GM19438 (cell line): ENCODE results near the gene ZNF584.
A peak's percentile ranks its signal among the peaks of the same experiment; 100 is the strongest.
"Not testable (repeated sequence)": the region's sequence is repeated elsewhere in the genome, so short reads cannot be mapped to it uniquely, and the experiment has no call there.

Experiments used
- ATAC-seq: cut with Tn5 transposase; IDR thresholded peaks from one replicate; pipeline ENCODE4 v1.9.1; 2021; ENCODE audit warnings: low read depth; ENCODE audit not compliant: unreplicated experiment

The ZNF584 gene

GRCh38 chr19:58400916-58401839 is 7.3 kb upstream of the ZNF584 start:
- peak; percentile 98 for ATAC-seq

GRCh38 chr19:58401840-58402421 is 6.5 kb upstream of the ZNF584 start:
- no peak for ATAC-seq

GRCh38 chr19:58403920-58404478 is 4.5 kb upstream of the ZNF584 start:
- not testable (repeated sequence) for ATAC-seq

- ATAC-seq: no peak
Measured at GRCh38 chr19:58406818-58407657, 1.4 kb upstream of the ZNF584 start.

- ATAC-seq: no peak
Measured at GRCh38 chr19:58407658-58408151, 744 bp upstream of the ZNF584 start.

GRCh38 chr19:58409010-58409790 is 751 bp downstream of the ZNF584 start:
- ATAC-seq: no peak

GRCh38 chr19:58416604-58417003 is 8.2 kb downstream of the ZNF584 start:
- ATAC-seq: no peak

GRCh38 chr19:58417071-58417470 is 8.6 kb downstream of the ZNF584 start:
- no peak for ATAC-seq

- no peak for ATAC-seq
Measured at GRCh38 chr19:58428617-58429016, 20.2 kb downstream of the ZNF584 start.

- no peak for ATAC-seq
Measured at GRCh38 chr19:58429745-58430144, 21.3 kb downstream of the ZNF584 start.

- no peak for ATAC-seq
Measured at GRCh38 chr19:58434217-58434616, 25.8 kb downstream of the ZNF584 start.

GRCh38 chr19:58439576-58440554 is 31.4 kb downstream of the ZNF584 start, which contains the start of gene ZNF132:
TSS of gene ZNF132 (minus strand) at chr19:58440153. CDS start at chr19:58439821, 332 bp downstream.
- ATAC-seq: peak; percentile 96

GRCh38 chr19:58440556-58440955 is 32.1 kb downstream of the ZNF584 start:
- ATAC-seq: no peak

GRCh38 chr19:58442986-58443385 is 34.5 kb downstream of the ZNF584 start:
- not testable (repeated sequence) for ATAC-seq

GRCh38 chr19:58448860-58449259 is 40.4 kb downstream of the ZNF584 start:
- not testable (repeated sequence) for ATAC-seq

GRCh38 chr19:58449980-58450379 is 41.5 kb downstream of the ZNF584 start:
- ATAC-seq: not testable (repeated sequence)

GRCh38 chr19:58450856-58451357 is 42.5 kb downstream of the ZNF584 start:
- peak; percentile 7 for ATAC-seq
